HAP-1 (cell line): ENCODE measurements around the gene KCNK17.

ENCODE experiments used
- DNase-seq, 2 experiments: peaks; one replicate each; pipeline ENCODE4 v3.0.0-alpha.2; 2016 to 2020; ENCODE audit warnings: low spot score in 2 of 2
- H3K27me3 ChIP-seq: fragments of 250-450 bp; sonication (Bioruptor Pico); 2 replicates; pipeline ENCODE4 v1.5.1; 2020; ENCODE audit warnings: low read depth, mild to moderate bottlenecking, moderate library complexity
- H3K36me3 ChIP-seq: fragments of 250-450 bp; sonication (Bioruptor Pico); replicated peaks from 2 replicates; pipeline ENCODE4 v1.5.1; 2020; ENCODE audit warnings: mild to moderate bottlenecking
- H3K4me1 ChIP-seq: fragments of 250-450 bp; sonication (Bioruptor Pico); 2 replicates; pipeline ENCODE4 v1.5.1; 2020; ENCODE audit warnings: mild to moderate bottlenecking
- H3K4me3 ChIP-seq: fragments of 250-450 bp; sonication (Bioruptor Pico); 2 replicates; pipeline ENCODE4 v1.5.1; 2020; ENCODE audit warnings: mild to moderate bottlenecking, moderate library complexity
- H3K9me3 ChIP-seq: fragments of 250-450 bp; sonication (Bioruptor Pico); 2 replicates; pipeline ENCODE4 v1.5.1; 2020; ENCODE audit warnings: mild to moderate bottlenecking, moderate library complexity
- in situ Hi-C: fragments of 300-500 bp; cut with MboI; formaldehyde crosslinking; loops from 3 replicates; pipeline ENCODE4 v1.14.3; 2020; ENCODE audit warnings: low sequenced_read_pairs, inconsistent platforms, mixed read lengths

KCNK17 gene

GRCh38 chr6:39303425-39304153 lies 10.6 kb downstream of the KCNK17 start:
- Histone ChIP-seq H3K27me3 (peaks cover 10% of the 10 kb centered on the region), H3K4me1 (no peaks in the 10 kb centered on the region), H3K4me3 (no peak overlapping the region), H3K36me3 (no peaks in the 10 kb centered on the region), H3K9me3 (no peaks in the 10 kb centered on the region)
- DNase-seq = no peak
- in situ Hi-C loops = loop anchor here (5.0 to 10.0 kb wide), 5 partner anchors 71 to 429 kb away; no protein-coding TSS in a partner anchor

GRCh38 chr6:39302669-39303424 lies 11.4 kb downstream of the KCNK17 start:
- H3K27me3 ChIP-seq = peaks cover 13% of the 10 kb centered on the region
- no peaks in the 10 kb centered on the region for H3K4me1 ChIP-seq
- no peaks in the 10 kb centered on the region for H3K9me3 ChIP-seq
- no peaks in the 10 kb centered on the region for H3K36me3 ChIP-seq
- peak; percentile 71 to 91 for DNase-seq
- H3K4me3 ChIP-seq = no peak overlapping the region
- in situ Hi-C loops = loop anchor here (5.0 to 10.0 kb wide), 5 partner anchors 71 to 428 kb away; no protein-coding TSS in a partner anchor

GRCh38 chr6:39302011-39302410 lies 12.2 kb downstream of the KCNK17 start:
- H3K27me3 ChIP-seq = peaks cover 13% of the 10 kb centered on the region
- in situ Hi-C loops = loop anchor here (5.0 to 10.0 kb wide), 5 partner anchors 70 to 427 kb away; no protein-coding TSS in a partner anchor

GRCh38 chr6:39301606-39302005 lies 12.6 kb downstream of the KCNK17 start:
- H3K27me3 ChIP-seq = peaks cover 13% of the 10 kb centered on the region
- DNase-seq = peak in 1 of 2 experiments; percentile 50
- no peak overlapping the region for H3K4me3 ChIP-seq
- H3K9me3 ChIP-seq = no peaks in the 10 kb centered on the region
- in situ Hi-C loops = loop anchor here (5.0 to 10.0 kb wide), 5 partner anchors 69 to 427 kb away; no protein-coding TSS in a partner anchor
- H3K4me1 ChIP-seq = no peaks in the 10 kb centered on the region
- H3K36me3 ChIP-seq = no peaks in the 10 kb centered on the region

More at GRCh38 chr6:39302011-39302410, 12.2 kb downstream of the KCNK17 start:
- H3K4me3 ChIP-seq = no peak overlapping the region
- H3K9me3 ChIP-seq = no peaks in the 10 kb centered on the region
- H3K36me3 ChIP-seq = no peaks in the 10 kb centered on the region
- no peaks in the 10 kb centered on the region for H3K4me1 ChIP-seq
- DNase-seq = no peak

- Histone ChIP-seq H3K27me3 (peaks cover 13% of the 10 kb centered on the region), H3K9me3 (no peaks in the 10 kb centered on the region), H3K4me3 (no peak overlapping the region), H3K4me1 (no peaks in the 10 kb centered on the region), H3K36me3 (no peaks in the 10 kb centered on the region)
- in situ Hi-C loops = loop anchor here (5.0 to 10.0 kb wide), 5 partner anchors 68 to 426 kb away; no protein-coding TSS in a partner anchor
- DNase-seq = no peak
Observed at GRCh38 chr6:39300739-39301138, 13.5 kb downstream of the KCNK17 start.

GRCh38 chr6:39298061-39298460 lies 16.2 kb downstream of the KCNK17 start:
- Histone ChIP-seq H3K9me3 (no peaks in the 10 kb centered on the region), H3K36me3 (no peaks in the 10 kb centered on the region), H3K27me3 (peaks cover 13% of the 10 kb centered on the region), H3K4me3 (no peak overlapping the region), H3K4me1 (no peaks in the 10 kb centered on the region)
- in situ Hi-C loops = no loop called here
- DNase-seq = no peak

GRCh38 chr6:39296745-39297640 lies 17.2 kb downstream of the KCNK17 start:
- in situ Hi-C loops = no loop called here
- no peak for DNase-seq
- H3K27me3 ChIP-seq = peaks cover 13% of the 10 kb centered on the region
- no peaks in the 10 kb centered on the region for H3K4me1 ChIP-seq
- no peak overlapping the region for H3K4me3 ChIP-seq
- H3K9me3 ChIP-seq = no peaks in the 10 kb centered on the region
- no peaks in the 10 kb centered on the region for H3K36me3 ChIP-seq

- in situ Hi-C loops = no loop called here
- no peaks in the 10 kb centered on the region for H3K36me3 ChIP-seq
- H3K4me3 ChIP-seq = no peak overlapping the region
- H3K27me3 ChIP-seq = peaks cover 13% of the 10 kb centered on the region
- H3K4me1 ChIP-seq = no peaks in the 10 kb centered on the region
- no peak for DNase-seq
- no peaks in the 10 kb centered on the region for H3K9me3 ChIP-seq
Observed at GRCh38 chr6:39295611-39296011, 18.6 kb downstream of the KCNK17 start.

- in situ Hi-C loops = no loop called here
- Histone ChIP-seq H3K4me1 (no peaks in the 10 kb centered on the region), H3K9me3 (no peaks in the 10 kb centered on the region), H3K4me3 (no peak overlapping the region), H3K36me3 (no peaks in the 10 kb centered on the region), H3K27me3 (peaks cover 13% of the 10 kb centered on the region)
- DNase-seq = no peak
Observed at GRCh38 chr6:39294899-39295298, 19.3 kb downstream of the KCNK17 start.

- Histone ChIP-seq H3K36me3 (no peaks in the 10 kb centered on the region), H3K9me3 (no peaks in the 10 kb centered on the region), H3K4me1 (no peaks in the 10 kb centered on the region), H3K4me3 (no peak overlapping the region), H3K27me3 (peaks cover 11% of the 10 kb centered on the region)
- in situ Hi-C loops = no loop called here
- DNase-seq = no peak
Observed at GRCh38 chr6:39294133-39294532, 20.1 kb downstream of the KCNK17 start.

- H3K36me3 ChIP-seq = no peaks in the 10 kb centered on the region
- no peaks in the 10 kb centered on the region for H3K4me1 ChIP-seq
- DNase-seq = no peak
- peaks cover 2% of the 10 kb centered on the region; the same call in 1 of the 2 replicates for H3K27me3 ChIP-seq
- H3K9me3 ChIP-seq = no peaks in the 10 kb centered on the region
- in situ Hi-C loops = no loop called here
- H3K4me3 ChIP-seq = no peak overlapping the region
Observed at GRCh38 chr6:39292637-39293036, 21.6 kb downstream of the KCNK17 start.

- in situ Hi-C loops = no loop called here
- H3K27me3 ChIP-seq = peaks cover 2% of the 10 kb centered on the region; the same call in 1 of the 2 replicates
Observed at GRCh38 chr6:39289490-39289889, 24.7 kb downstream of the KCNK17 start.

GRCh38 chr6:39287601-39288000 lies 26.6 kb downstream of the KCNK17 start:
- Histone ChIP-seq H3K9me3 (no peaks in the 10 kb centered on the region), H3K4me3 (no peak overlapping the region), H3K4me1 (no peaks in the 10 kb centered on the region), H3K27me3 (peaks cover 2% of the 10 kb centered on the region; the same call in 1 of the 2 replicates), H3K36me3 (no peaks in the 10 kb centered on the region)
- no peak for DNase-seq
- in situ Hi-C loops = no loop called here

More at GRCh38 chr6:39289490-39289889, 24.7 kb downstream of the KCNK17 start:
- H3K36me3 ChIP-seq = no peaks in the 10 kb centered on the region
- H3K4me3 ChIP-seq = no peak overlapping the region
- H3K9me3 ChIP-seq = no peaks in the 10 kb centered on the region
- no peak for DNase-seq
- H3K4me1 ChIP-seq = no peaks in the 10 kb centered on the region
